GM12878 (cell line): ENCODE data around the gene ARPC1A. TPM values are rescaled to one million over a fixed set of nuclear protein-coding genes. Genes with fewer than 3 reads are reported as not detected.

Experiments
- ATAC-seq: fragments of 200-7000 bp; cut with Tn5 transposase; 3 replicates; pipeline ENCODE4 v1.9.1; 2020; ENCODE audit warnings: mild to moderate bottlenecking, moderate library complexity
- BruUV-seq: library from RNA; stranded (reverse); fragments of 400-500 nt; replicated peaks from 2 replicates; lab custom pipeline; 2021; lab: Mats Ljungman, UMichigan
- CTCF ChIA-PET: fragments of 300-600 bp; sonication (Branson Sonifier 250); formaldehyde crosslinking; extraction: SDS; loops from one replicate; lab custom pipeline; 2021; ENCODE audit warnings: inconsistent platforms; lab: Yijun Ruan, JAX
- POLR2A ChIA-PET: fragments of 350-600 bp; formaldehyde crosslinking; extraction: SDS; loops from one replicate; lab custom pipeline; 2021; ENCODE audit warnings: inconsistent platforms; lab: Charles Lee
- RAD21 ChIA-PET: fragments of 300-600 bp; sonication (Branson Sonifier 250); formaldehyde crosslinking; loops from one replicate; lab custom pipeline; 2023; ENCODE audit warnings: antibody characterized with exemption; ENCODE audit not compliant: unreplicated experiment; lab: Charles Lee
- SMC1A ChIA-PET: fragments of 300-600 bp; sonication (Branson Sonifier 250); formaldehyde crosslinking; loops from one replicate; lab custom pipeline; 2023; ENCODE audit not compliant: unreplicated experiment, uncharacterized antibody; lab: Charles Lee
- DNase-seq: peaks from one replicate; pipeline ENCODE4 v3.0.0-alpha.2; 2011; ENCODE audit warnings: low read depth, low spot score
- FAIRE-seq: peaks from 3 replicates; lab custom pipeline; 2011; peaks lifted over from hg19 to GRCh38; lab: Jason Lieb, UNC
- H2AFZ ChIP-seq: 2 replicates; pipeline ENCODE4 v1.6.0; 2011; ENCODE audit warnings: low read depth, low read length, control low read depth; ENCODE audit not compliant: control insufficient read depth
- H3K27ac ChIP-seq: 2 replicates; pipeline ENCODE4 v1.5.1; 2011; ENCODE audit warnings: control low read depth; ENCODE audit not compliant: control insufficient read depth, insufficient read depth
- H3K27me3 ChIP-seq, 2 experiments: replicated peaks in 1 of 2; 2 replicates each; pipeline versions ENCODE4 v1.6.0 to v1.6.1; 2011; ENCODE audit warnings: low read length in 1 of 2; ENCODE audit not compliant: control insufficient read depth in 2 of 2, insufficient read depth in 2 of 2
- H3K36me3 ChIP-seq, 2 experiments: 2 replicates each; pipeline ENCODE4 v1.5.1; 2011; ENCODE audit warnings: low read length in 1 of 2; ENCODE audit not compliant: control insufficient read depth in 2 of 2, insufficient read depth in 2 of 2
- H3K4me1 ChIP-seq: 2 replicates; pipeline ENCODE4 v1.6.1; 2011; ENCODE audit warnings: mild to moderate bottlenecking, low read length, moderate library complexity, mixed read lengths; ENCODE audit not compliant: control insufficient read depth, insufficient read depth
- H3K4me2 ChIP-seq: 2 replicates; pipeline ENCODE4 v1.6.0; 2011; ENCODE audit warnings: control low read depth; ENCODE audit not compliant: control insufficient read depth, insufficient read depth
- H3K4me3 ChIP-seq: fragments of 200-600 bp; sonication (generic); 2 replicates; pipeline ENCODE4 v1.5.1; 2016
- H3K79me2 ChIP-seq: 2 replicates; pipeline ENCODE4 v1.6.0; 2011; ENCODE audit warnings: low read length; ENCODE audit not compliant: control insufficient read depth, insufficient read depth
- H3K9ac ChIP-seq: 2 replicates; pipeline ENCODE4 v1.8.0; 2011; ENCODE audit warnings: low read length, control low read depth, mixed read lengths; ENCODE audit not compliant: control insufficient read depth, insufficient read depth
- H3K9me3 ChIP-seq: replicated peaks from 3 replicates; pipeline ENCODE4 v1.5.1; 2011; ENCODE audit warnings: mild to moderate bottlenecking, low read length; ENCODE audit not compliant: control insufficient read depth, insufficient read depth
- H4K20me1 ChIP-seq: 2 replicates; pipeline ENCODE4 v1.6.0; 2011; ENCODE audit not compliant: control insufficient read depth, insufficient read depth
- ATF7 ChIP-seq: fragments of 450-650 bp; IDR thresholded peaks from 2 replicates; pipeline ENCODE4 v1.6.1; 2016; ENCODE audit warnings: low read depth, mild to moderate bottlenecking
- CBX5 ChIP-seq: sonication (generic); IDR thresholded peaks from 2 replicates; pipeline ENCODE4 v1.6.1; 2016; ENCODE audit warnings: low read depth, moderate library complexity, mild to moderate bottlenecking, inconsistent platforms
- EGR1 ChIP-seq, 2 experiments: IDR thresholded peaks; 1 replicate in 1 of 2; 2 replicates in 1 of 2; pipeline ENCODE4 v1.6.1; 2011 to 2012; ENCODE audit warnings: low read depth in 2 of 2, low read length in 2 of 2, borderline replicate concordance in 1 of 2, mild to moderate bottlenecking in 1 of 2, moderate library complexity in 1 of 2
- HDGF ChIP-seq: fragments of 450-650 bp; IDR thresholded peaks from 2 replicates; pipeline ENCODE4 v1.6.1; 2016; ENCODE audit warnings: antibody characterized with exemption
- IKZF2 ChIP-seq, 2 experiments: fragments of 450-650 bp; IDR thresholded peaks; 2 replicates each; pipeline ENCODE4 v1.6.1; 2017; ENCODE audit warnings: mild to moderate bottlenecking in 2 of 2, moderate library complexity in 2 of 2
- NR2F1 ChIP-seq: fragments of 450-650 bp; conservative IDR thresholded peaks from 2 replicates; pipeline ENCODE4 v1.6.1; 2017; ENCODE audit warnings: mild to moderate bottlenecking
- RAD21 ChIP-seq: IDR thresholded peaks from 2 replicates; pipeline ENCODE4 v1.6.1; 2011; ENCODE audit warnings: mild to moderate bottlenecking, low read depth, low read length, moderate library complexity; ENCODE audit not compliant: insufficient read depth
- RBBP5 ChIP-seq: fragments of 200-600 bp; sonication (generic); conservative IDR thresholded peaks from 2 replicates; pipeline ENCODE4 v1.6.1; 2016
- RELA ChIP-seq: fragments of 450-650 bp; IDR thresholded peaks from 2 replicates; pipeline ENCODE4 v1.8.0; 2014; ENCODE audit warnings: borderline replicate concordance; ENCODE audit not compliant: partially characterized antibody
- SREBF2 ChIP-seq: IDR thresholded peaks from 2 replicates; pipeline ENCODE4 v1.6.1; 2012; ENCODE audit warnings: mild to moderate bottlenecking, low read length
- YBX1 ChIP-seq: fragments of 450-650 bp; IDR thresholded peaks from 2 replicates; pipeline ENCODE4 v1.6.1; 2016; ENCODE audit warnings: antibody characterized with exemption
- ZNF217 ChIP-seq: fragments of 450-650 bp; IDR thresholded peaks from 2 replicates; pipeline ENCODE4 v1.6.1; 2017; ENCODE audit warnings: antibody characterized with exemption, mild to moderate bottlenecking
- ZNF274 ChIP-seq: IDR thresholded peaks from one replicate; pipeline ENCODE4 v1.8.0; 2011; ENCODE audit not compliant: insufficient read length, insufficient read depth
- ZZZ3 ChIP-seq: IDR thresholded peaks from 2 replicates; pipeline ENCODE4 v1.6.1; 2011; ENCODE audit warnings: low read depth; ENCODE audit not compliant: control insufficient read depth, insufficient read length
- WGBS: methylation state at CpG from one replicate; pipeline ENCODE4 v1.1.6; 2016; ENCODE audit warnings: low lambda C conversion rate; ENCODE audit not compliant: insufficient replicate concordance, insufficient coverage; ENCODE audit errors: missing lambda C conversion rate; 5-methylcytosine and 5-hydroxymethylcytosine counted together
- in situ Hi-C: fragments of 300-500 bp; cut with MboI; formaldehyde crosslinking; loops from 9 replicates; pipeline ENCODE4 v1.14.3; 2018; ENCODE audit warnings: mixed read lengths
- intact Hi-C: fragments of 100-400 bp; cut with micrococcal nuclease; formaldehyde crosslinking; loops from one replicate; pipeline ENCODE4 v1.14.2; 2022; ENCODE audit not compliant: unreplicated experiment
- polyA plus RNA-seq, 11 experiments: library from polyadenylated mRNA; depleted of rRNA in 4 of 11; unstranded in 6 of 11; stranded (reverse) in 5 of 11; fragments of >200 nt; fragmentation: Nextera tagmentation in 4 of 11; fragmentation: Illumina TruSeq in 1 of 11; extraction: Ambion mirVana in 4 of 11; extraction: Trizol in 1 of 11; gene quantifications; 1 replicate in 1 of 11; 2 replicates in 10 of 11; pipeline versions ENCODE4 v1.2.1 to v1.2.3, GENCODE V29; 2011 to 2016; ENCODE audit warnings: inconsistent platforms in 2 of 11, missing spikeins in 2 of 11, low read depth in 1 of 11
- total RNA-seq, 4 experiments: library from RNA; depleted of rRNA in 3 of 4; stranded (reverse); fragments of >200 nt in 3 of 4; fragmentation: Illumina TruSeq in 1 of 4; extraction: Trizol in 1 of 4; gene quantifications; 2 replicates each; pipeline versions ENCODE4 v1.2.1 to v1.2.3, GENCODE V29; 2013 to 2021
- TF ChIP-seq, protein P1 (sequence below): IDR thresholded peaks from 2 replicates; pipeline ENCODE4 v1.6.1; 2012; ENCODE audit warnings: low read depth, low read length, improper control_type of control experiment

The ARPC1A gene
- total and polyA plus RNA-seq, 10 of the 15 experiments (the other 5 are each of a cell fraction or from before 2014, with no cell fraction given), result 42.3 to 152 (median 72.1) TPM

- H3K4me2 ChIP-seq, result no peak overlapping the region
- TF ChIP-seq HDGF (no peak), CBX5 (no peak), ZNF217 (no peak), ZZZ3 (no peak), RBBP5 (no peak), RAD21 (no peak), ZNF274 (no peak), SREBF2 (no peak), YBX1 (no peak), EGR1 (IDR thresholded peaks at IDR 0.05; ENCODE audit: borderline replicate concordance in 1 of 2, low read depth in 2 of 2, low read length in 2 of 2) (no peak), RELA (no peak), IKZF2 (IDR thresholded peaks at IDR 0.05) (no peak), ATF7 (no peak), NR2F1 (no peak)
- TF ChIP-seq, protein P1, sequence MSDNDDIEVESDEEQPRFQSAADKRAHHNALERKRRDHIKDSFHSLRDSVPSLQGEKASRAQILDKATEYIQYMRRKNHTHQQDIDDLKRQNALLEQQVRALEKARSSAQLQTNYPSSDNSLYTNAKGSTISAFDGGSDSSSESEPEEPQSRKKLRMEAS, result no peak
- TF ChIP-seq, all 136 proteins: peak for 0
- ChIA-PET POLR2A (interaction anchor here (0.6 kb wide), 1 partner anchor 45 kb away, joined by 3 read pairs; no protein-coding TSS in a partner anchor), SMC1A (no interaction called here), RAD21 (no interaction called here), CTCF (interaction anchor here (1.3 to 2.3 kb wide), 3 partner anchors 18 to 253 kb away, joined by 3 to 8 read pairs (median 4); no protein-coding TSS in a partner anchor)
- Histone ChIP-seq H3K27ac (no peak overlapping the region), H3K9me3 (no peaks in the 10 kb centered on the region), H4K20me1 (no peaks in the 10 kb centered on the region), H3K27me3 (no peaks in the 10 kb centered on the region), H3K9ac (no peak overlapping the region), H3K4me3 (no peak overlapping the region), H3K79me2 (no peaks in the 10 kb centered on the region), H2AFZ (no peak overlapping the region), H3K4me1 (no peaks in the 10 kb centered on the region), H3K36me3 (no peaks in the 10 kb centered on the region)
- in situ Hi-C loops, result no loop called here
- intact Hi-C loops, result no loop called here
- no TSS peak for BruUV-seq
- WGBS, result 100% methylated on average over 1 of the region's 1 CpG
- FAIRE-seq (no peak), DNase-seq (no peak), ATAC-seq (no peak)
Observed at GRCh38 chr7:99293167-99293566, 32.5 kb upstream of the ARPC1A start.
